Measurements from ENCODE around the gene PLCD3. TPM values are rescaled to one million over a fixed set of nuclear protein-coding genes. Genes with fewer than 3 reads are reported as not detected.
A peak's percentile ranks its signal among the peaks of the same experiment; 100 is the strongest.

PLCD3 gene
- total and polyA plus RNA-seq, 10 of the 15 experiments (the other 5 are each of a cell fraction or from before 2014, with no cell fraction given), result 0.02 to 1.6 (median 0.44) TPM

DNA sequence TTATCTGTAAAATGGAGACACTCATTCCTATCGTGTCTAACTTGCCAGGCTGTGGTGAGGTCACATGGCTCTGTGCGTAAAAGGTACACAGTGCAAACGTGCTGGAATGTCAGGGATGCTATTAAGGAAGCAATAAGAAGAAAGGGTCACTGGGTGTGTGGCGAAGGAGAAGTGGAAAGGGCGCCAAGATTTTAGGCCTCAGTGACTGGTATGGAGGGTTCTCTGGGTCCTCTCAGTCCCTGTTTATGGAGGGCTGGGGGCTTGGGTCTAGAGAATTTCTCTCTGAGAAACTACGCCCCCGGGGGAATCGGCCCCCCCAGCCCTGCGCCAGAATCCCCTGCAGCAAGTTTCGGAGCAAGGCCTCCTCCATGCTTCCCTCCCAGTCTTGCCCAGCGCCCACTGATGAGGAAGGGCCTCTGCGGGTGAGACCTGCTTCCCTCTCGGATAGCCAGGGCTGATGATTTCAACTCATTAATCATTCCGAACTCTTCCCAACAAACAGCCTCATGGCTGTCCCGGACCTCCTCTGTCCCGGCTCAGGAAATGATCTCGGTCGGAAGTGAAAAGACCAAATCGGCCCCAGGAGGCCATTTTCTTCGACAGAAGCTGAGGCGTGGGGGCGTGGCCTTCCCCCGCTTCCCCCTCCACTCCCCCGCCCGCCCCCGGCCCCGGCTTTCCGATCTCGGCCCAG, 14.7 kb upstream of the PLCD3 start (continued):
- TF ChIP-seq, protein P1, sequence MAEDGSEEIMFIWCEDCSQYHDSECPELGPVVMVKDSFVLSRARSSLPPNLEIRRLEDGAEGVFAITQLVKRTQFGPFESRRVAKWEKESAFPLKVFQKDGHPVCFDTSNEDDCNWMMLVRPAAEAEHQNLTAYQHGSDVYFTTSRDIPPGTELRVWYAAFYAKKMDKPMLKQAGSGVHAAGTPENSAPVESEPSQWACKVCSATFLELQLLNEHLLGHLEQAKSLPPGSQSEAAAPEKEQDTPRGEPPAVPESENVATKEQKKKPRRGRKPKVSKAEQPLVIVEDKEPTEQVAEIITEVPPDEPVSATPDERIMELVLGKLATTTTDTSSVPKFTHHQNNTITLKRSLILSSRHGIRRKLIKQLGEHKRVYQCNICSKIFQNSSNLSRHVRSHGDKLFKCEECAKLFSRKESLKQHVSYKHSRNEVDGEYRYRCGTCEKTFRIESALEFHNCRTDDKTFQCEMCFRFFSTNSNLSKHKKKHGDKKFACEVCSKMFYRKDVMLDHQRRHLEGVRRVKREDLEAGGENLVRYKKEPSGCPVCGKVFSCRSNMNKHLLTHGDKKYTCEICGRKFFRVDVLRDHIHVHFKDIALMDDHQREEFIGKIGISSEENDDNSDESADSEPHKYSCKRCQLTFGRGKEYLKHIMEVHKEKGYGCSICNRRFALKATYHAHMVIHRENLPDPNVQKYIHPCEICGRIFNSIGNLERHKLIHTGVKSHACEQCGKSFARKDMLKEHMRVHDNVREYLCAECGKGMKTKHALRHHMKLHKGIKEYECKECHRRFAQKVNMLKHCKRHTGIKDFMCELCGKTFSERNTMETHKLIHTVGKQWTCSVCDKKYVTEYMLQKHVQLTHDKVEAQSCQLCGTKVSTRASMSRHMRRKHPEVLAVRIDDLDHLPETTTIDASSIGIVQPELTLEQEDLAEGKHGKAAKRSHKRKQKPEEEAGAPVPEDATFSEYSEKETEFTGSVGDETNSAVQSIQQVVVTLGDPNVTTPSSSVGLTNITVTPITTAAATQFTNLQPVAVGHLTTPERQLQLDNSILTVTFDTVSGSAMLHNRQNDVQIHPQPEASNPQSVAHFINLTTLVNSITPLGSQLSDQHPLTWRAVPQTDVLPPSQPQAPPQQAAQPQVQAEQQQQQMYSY (CRISPR knock-in tag; IDR thresholded peaks at IDR 0.05), result no peak
- TF ChIP-seq ASH2L (IDR thresholded peaks at IDR 0.05; ENCODE audit: borderline replicate concordance, low read depth), result no peak
- TF ChIP-seq, protein P2, sequence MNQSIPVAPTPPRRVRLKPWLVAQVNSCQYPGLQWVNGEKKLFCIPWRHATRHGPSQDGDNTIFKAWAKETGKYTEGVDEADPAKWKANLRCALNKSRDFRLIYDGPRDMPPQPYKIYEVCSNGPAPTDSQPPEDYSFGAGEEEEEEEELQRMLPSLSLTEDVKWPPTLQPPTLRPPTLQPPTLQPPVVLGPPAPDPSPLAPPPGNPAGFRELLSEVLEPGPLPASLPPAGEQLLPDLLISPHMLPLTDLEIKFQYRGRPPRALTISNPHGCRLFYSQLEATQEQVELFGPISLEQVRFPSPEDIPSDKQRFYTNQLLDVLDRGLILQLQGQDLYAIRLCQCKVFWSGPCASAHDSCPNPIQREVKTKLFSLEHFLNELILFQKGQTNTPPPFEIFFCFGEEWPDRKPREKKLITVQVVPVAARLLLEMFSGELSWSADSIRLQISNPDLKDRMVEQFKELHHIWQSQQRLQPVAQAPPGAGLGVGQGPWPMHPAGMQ (IDR thresholded peaks at IDR 0.05; ENCODE audit: borderline replicate concordance), result no peak
- TF ChIP-seq PAX5 (IDR thresholded peaks at IDR 0.05; ENCODE audit: borderline replicate concordance, low read depth, low read length), result 0 out of 2 replicates have a peak, but pooled peaks have one; percentile 6
- no peak for TF ChIP-seq MYC (IDR thresholded peaks at IDR 0.05; ENCODE audit: insufficient read depth, insufficient read length, insufficient replicate concordance, low read length, severe bottlenecking)
- no peak for TF ChIP-seq CTCF (IDR thresholded peaks at IDR 0.05 in 2 of 3, conservative IDR thresholded peaks at IDR 0.05 in 1 of 3; ENCODE audit: control insufficient read depth in 2 of 3, extremely low read depth in 1 of 3, insufficient read depth in 1 of 3, low read depth in 3 of 3, low read length in 3 of 3)
- TF ChIP-seq SUZ12 (IDR thresholded peaks at IDR 0.05; ENCODE audit: unreplicated experiment), result no peak
- TF ChIP-seq ATF7 (IDR thresholded peaks at IDR 0.05; ENCODE audit: low read depth), result no peak
- TF ChIP-seq CHD2 (IDR thresholded peaks at IDR 0.05; ENCODE audit: borderline replicate concordance, low read depth, low read length), result no peak
- no peak for TF ChIP-seq ZBTB33 (IDR thresholded peaks at IDR 0.05)
- no peak for TF ChIP-seq HSF1 (IDR thresholded peaks at IDR 0.05; ENCODE audit: low read depth, low read length)
- TF ChIP-seq CHD4 (IDR thresholded peaks at IDR 0.05), result no peak
- TF ChIP-seq, protein P3, sequence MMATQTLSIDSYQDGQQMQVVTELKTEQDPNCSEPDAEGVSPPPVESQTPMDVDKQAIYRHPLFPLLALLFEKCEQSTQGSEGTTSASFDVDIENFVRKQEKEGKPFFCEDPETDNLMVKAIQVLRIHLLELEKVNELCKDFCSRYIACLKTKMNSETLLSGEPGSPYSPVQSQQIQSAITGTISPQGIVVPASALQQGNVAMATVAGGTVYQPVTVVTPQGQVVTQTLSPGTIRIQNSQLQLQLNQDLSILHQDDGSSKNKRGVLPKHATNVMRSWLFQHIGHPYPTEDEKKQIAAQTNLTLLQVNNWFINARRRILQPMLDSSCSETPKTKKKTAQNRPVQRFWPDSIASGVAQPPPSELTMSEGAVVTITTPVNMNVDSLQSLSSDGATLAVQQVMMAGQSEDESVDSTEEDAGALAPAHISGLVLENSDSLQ (IDR thresholded peaks at IDR 0.05), result no peak
- no peak for TF ChIP-seq ZNF384 (IDR thresholded peaks at IDR 0.05; ENCODE audit: borderline replicate concordance, low read depth, low read length)
- no peak for TF ChIP-seq RB1 (IDR thresholded peaks at IDR 0.05; ENCODE audit: borderline replicate concordance)
